WTC11 (cell line): ENCODE data around the gene NAGS. TPM values are rescaled to one million over a fixed set of nuclear protein-coding genes. Genes with fewer than 3 reads are reported as not detected.
A peak's percentile ranks its signal among the peaks of the same experiment; 100 is the strongest.

ENCODE experiments used
- ATAC-seq: fragments of 200-7000 bp; cut with Tn5 transposase; 2 replicates; pipeline ENCODE4 v1.10.0; 2021; ENCODE audit warnings: mild to moderate bottlenecking, moderate library complexity
- CTCF ChIA-PET: fragments of 300-600 bp; sonication (Branson Sonifier 250); formaldehyde crosslinking; loops from one replicate; lab custom pipeline; 2021; ENCODE audit warnings: antibody characterized with exemption; lab: Charles Lee
- POLR2A ChIA-PET: fragments of 350-600 bp; sonication (Branson Sonifier 250); formaldehyde crosslinking; loops from one replicate; lab custom pipeline; 2021; ENCODE audit warnings: antibody characterized with exemption; lab: Charles Lee
- DNase-seq: peaks from one replicate; pipeline ENCODE4 v3.0.0; 2021; ENCODE audit warnings: low spot score
- H3K27ac Mint-ChIP-seq: 2 replicates; pipeline ENCODE4 v1.8.0; 2021; ENCODE audit warnings: mixed read lengths
- H3K27me3 Mint-ChIP-seq: 2 replicates; pipeline ENCODE4 v1.8.0; 2021; ENCODE audit warnings: low read depth, mild to moderate bottlenecking, moderate library complexity, mixed read lengths
- H3K36me3 Mint-ChIP-seq: 2 replicates; pipeline ENCODE4 v1.8.0; 2021; ENCODE audit warnings: mixed read lengths
- H3K4me1 Mint-ChIP-seq: 2 replicates; pipeline ENCODE4 v1.8.0; 2022; ENCODE audit warnings: mixed read lengths
- H3K4me3 Mint-ChIP-seq: 2 replicates; pipeline ENCODE4 v1.8.0; 2021; ENCODE audit warnings: mild to moderate bottlenecking, moderate library complexity, mixed read lengths
- H3K9me3 Mint-ChIP-seq: 2 replicates; pipeline ENCODE4 v1.8.0; 2021; ENCODE audit warnings: mixed read lengths
- CBFB ChIP-seq: sonication (generic); formaldehyde crosslinking; IDR thresholded peaks from 2 replicates; pipeline ENCODE4 v1.8.1; 2022; ENCODE audit warnings: mild to moderate bottlenecking, low read depth, missing genetic modification reagents
- FOXP1 ChIP-seq: sonication (generic); formaldehyde crosslinking; IDR thresholded peaks from 2 replicates; pipeline ENCODE4 v1.8.0; 2022; ENCODE audit warnings: missing genetic modification reagents, mild to moderate bottlenecking, moderate library complexity, borderline replicate concordance
- JAZF1 ChIP-seq: fragments of 250-450 bp; sonication (Bioruptor Pico); IDR thresholded peaks from 2 replicates; pipeline ENCODE4 v1.9.0; 2021; ENCODE audit warnings: moderate library complexity, mild to moderate bottlenecking, inconsistent platforms
- MXD4 ChIP-seq: fragments of 250-450 bp; sonication (Bioruptor Pico); IDR thresholded peaks from 2 replicates; pipeline ENCODE4 v1.8.0; 2021; ENCODE audit warnings: mild to moderate bottlenecking, moderate library complexity, borderline replicate concordance
- NFATC4 ChIP-seq: fragments of 250-450 bp; sonication (Bioruptor Pico); IDR thresholded peaks from 2 replicates; pipeline ENCODE4 v1.9.0; 2021; ENCODE audit warnings: mild to moderate bottlenecking
- NFE2L1 ChIP-seq: sonication (generic); formaldehyde crosslinking; IDR thresholded peaks from 2 replicates; pipeline ENCODE4 v1.8.1; 2023; ENCODE audit warnings: missing genetic modification reagents
- NR1H2 ChIP-seq: sonication (generic); formaldehyde crosslinking; IDR thresholded peaks from 2 replicates; pipeline ENCODE4 v1.9.0; 2021; ENCODE audit warnings: mild to moderate bottlenecking, moderate library complexity, missing genetic modification reagents
- SMAD3 ChIP-seq: sonication (generic); formaldehyde crosslinking; IDR thresholded peaks from 2 replicates; pipeline ENCODE4 v1.8.0; 2022; ENCODE audit warnings: missing genetic modification reagents, mild to moderate bottlenecking, borderline replicate concordance
- SP1 ChIP-seq: sonication (generic); formaldehyde crosslinking; conservative IDR thresholded peaks from 2 replicates; pipeline ENCODE4 v1.8.1; 2022; ENCODE audit warnings: missing genetic modification reagents
- ZNF232 ChIP-seq: sonication (generic); formaldehyde crosslinking; IDR thresholded peaks from 2 replicates; pipeline ENCODE4 v1.8.0; 2022; ENCODE audit warnings: mild to moderate bottlenecking, missing genetic modification reagents
- ZNF263 ChIP-seq: sonication (generic); formaldehyde crosslinking; IDR thresholded peaks from 2 replicates; pipeline ENCODE4 v1.8.1; 2022; ENCODE audit warnings: low read depth, mild to moderate bottlenecking, moderate library complexity, missing genetic modification reagents
- total RNA-seq: library from RNA; stranded (reverse); gene quantifications from 3 replicates; pipeline ENCODE4 v1.2.3, GENCODE V29; 2021
- TF ChIP-seq, protein P1 (sequence below): sonication (generic); formaldehyde crosslinking; IDR thresholded peaks from 2 replicates; pipeline ENCODE4 v1.8.1; 2023; ENCODE audit warnings: mild to moderate bottlenecking, moderate library complexity, missing genetic modification reagents
- TF ChIP-seq, protein P2 (sequence below): sonication (generic); formaldehyde crosslinking; IDR thresholded peaks from 2 replicates; pipeline ENCODE4 v1.8.0; 2022; ENCODE audit warnings: mild to moderate bottlenecking, missing genetic modification reagents
- TF ChIP-seq, protein P3 (sequence below): sonication (generic); formaldehyde crosslinking; IDR thresholded peaks from 2 replicates; pipeline ENCODE4 v1.8.0; 2022; ENCODE audit warnings: missing genetic modification reagents
- TF ChIP-seq, protein P4 (sequence below): fragments of 250-450 bp; sonication (Bioruptor Pico); conservative IDR thresholded peaks from 2 replicates; pipeline ENCODE4 v1.9.0; 2021; ENCODE audit warnings: mild to moderate bottlenecking
- TF ChIP-seq, protein P5 (sequence below): fragments of 250-450 bp; sonication (Bioruptor Pico); IDR thresholded peaks from 2 replicates; pipeline ENCODE4 v1.8.0; 2021; ENCODE audit warnings: mild to moderate bottlenecking
- TF ChIP-seq, protein P6 (sequence below): fragments of 200-600 bp; IDR thresholded peaks from 2 replicates; pipeline ENCODE4 v1.8.0; 2022; ENCODE audit warnings: antibody characterized with exemption
- TF ChIP-seq, protein P7 (sequence below): sonication (generic); formaldehyde crosslinking; IDR thresholded peaks from 2 replicates; pipeline ENCODE4 v1.8.1; 2022; ENCODE audit warnings: mild to moderate bottlenecking, moderate library complexity, missing genetic modification reagents
- TF ChIP-seq, protein P8 (sequence below): sonication (generic); formaldehyde crosslinking; IDR thresholded peaks from 2 replicates; pipeline ENCODE4 v1.8.1; 2022; ENCODE audit warnings: low read depth, mild to moderate bottlenecking, moderate library complexity, missing genetic modification reagents, borderline replicate concordance

The NAGS gene
- total RNA-seq, 1 experiment from 2014 or later: 8.6 TPM

DNA sequence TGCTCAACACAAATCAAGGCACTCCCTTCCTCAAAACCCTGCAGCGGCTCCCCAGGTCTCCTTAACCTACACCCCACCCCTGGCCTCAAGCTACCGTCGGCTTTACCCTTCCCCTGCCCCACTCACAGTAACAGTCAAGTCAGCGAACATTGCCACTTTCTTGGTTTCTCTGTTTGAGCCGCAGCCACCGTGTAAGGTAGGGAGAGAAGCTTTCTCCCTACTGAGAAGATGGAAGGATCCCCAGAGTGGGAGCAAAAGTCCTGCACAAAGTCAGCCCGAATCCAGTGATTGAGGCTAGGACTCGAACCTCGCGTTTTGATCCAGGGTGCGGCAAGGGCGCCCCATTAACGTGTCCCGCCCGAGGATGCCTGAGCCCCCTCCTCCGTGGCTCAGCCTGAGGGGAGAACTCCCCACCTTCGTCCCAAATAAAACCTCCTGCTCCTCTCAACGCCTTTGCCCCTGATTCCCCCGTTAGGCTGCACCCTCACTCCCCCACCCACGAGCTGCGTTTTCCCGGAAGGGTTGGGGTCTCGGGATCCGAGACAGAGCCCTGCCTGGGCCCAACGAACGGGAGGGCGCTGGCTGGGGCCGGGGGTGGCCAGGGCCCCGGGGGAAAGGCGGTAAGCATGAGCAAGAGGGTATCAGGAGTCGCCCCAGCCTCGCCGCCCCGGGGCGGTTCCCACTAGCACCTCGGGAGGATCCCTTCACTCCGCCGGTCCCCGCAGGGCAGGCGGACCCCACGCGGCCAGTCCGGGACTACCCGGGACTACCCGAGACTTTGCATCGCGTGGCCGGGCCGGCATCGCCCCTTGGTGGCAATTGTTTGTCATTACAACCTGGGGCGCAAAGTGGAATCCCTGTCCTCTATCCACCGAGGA, 9.9 kb upstream of the NAGS start:
- H3K27ac Mint-ChIP-seq: no peak overlapping the region
- H3K4me1 Mint-ChIP-seq: peaks cover 8% of the 10 kb centered on the region
- ATAC-seq (peak; percentile 86), DNase-seq (peak; percentile 85)
- TF ChIP-seq NFATC4 (CRISPR knock-in tag): no peak
- peak; percentile 62; the same call in 1 of the 2 replicates for TF ChIP-seq CBFB (CRISPR knock-in tag)
- TF ChIP-seq NR1H2 (CRISPR knock-in tag): no peak
- TF ChIP-seq NFE2L1 (CRISPR knock-in tag): no peak
- TF ChIP-seq, protein P1, sequence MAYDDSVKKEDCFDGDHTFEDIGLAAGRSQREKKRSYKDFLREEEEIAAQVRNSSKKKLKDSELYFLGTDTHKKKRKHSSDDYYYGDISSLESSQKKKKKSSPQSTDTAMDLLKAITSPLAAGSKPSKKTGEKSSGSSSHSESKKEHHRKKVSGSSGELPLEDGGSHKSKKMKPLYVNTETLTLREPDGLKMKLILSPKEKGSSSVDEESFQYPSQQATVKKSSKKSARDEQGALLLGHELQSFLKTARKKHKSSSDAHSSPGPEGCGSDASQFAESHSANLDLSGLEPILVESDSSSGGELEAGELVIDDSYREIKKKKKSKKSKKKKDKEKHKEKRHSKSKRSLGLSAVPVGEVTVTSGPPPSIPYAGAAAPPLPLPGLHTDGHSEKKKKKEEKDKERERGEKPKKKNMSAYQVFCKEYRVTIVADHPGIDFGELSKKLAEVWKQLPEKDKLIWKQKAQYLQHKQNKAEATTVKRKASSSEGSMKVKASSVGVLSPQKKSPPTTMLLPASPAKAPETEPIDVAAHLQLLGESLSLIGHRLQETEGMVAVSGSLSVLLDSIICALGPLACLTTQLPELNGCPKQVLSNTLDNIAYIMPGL (CRISPR knock-in tag): peak; percentile 76
- TF ChIP-seq, protein P2, sequence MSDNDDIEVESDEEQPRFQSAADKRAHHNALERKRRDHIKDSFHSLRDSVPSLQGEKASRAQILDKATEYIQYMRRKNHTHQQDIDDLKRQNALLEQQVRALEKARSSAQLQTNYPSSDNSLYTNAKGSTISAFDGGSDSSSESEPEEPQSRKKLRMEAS (CRISPR knock-in tag): peak; percentile 53; the same call in 1 of the 2 replicates
- TF ChIP-seq, protein P3, sequence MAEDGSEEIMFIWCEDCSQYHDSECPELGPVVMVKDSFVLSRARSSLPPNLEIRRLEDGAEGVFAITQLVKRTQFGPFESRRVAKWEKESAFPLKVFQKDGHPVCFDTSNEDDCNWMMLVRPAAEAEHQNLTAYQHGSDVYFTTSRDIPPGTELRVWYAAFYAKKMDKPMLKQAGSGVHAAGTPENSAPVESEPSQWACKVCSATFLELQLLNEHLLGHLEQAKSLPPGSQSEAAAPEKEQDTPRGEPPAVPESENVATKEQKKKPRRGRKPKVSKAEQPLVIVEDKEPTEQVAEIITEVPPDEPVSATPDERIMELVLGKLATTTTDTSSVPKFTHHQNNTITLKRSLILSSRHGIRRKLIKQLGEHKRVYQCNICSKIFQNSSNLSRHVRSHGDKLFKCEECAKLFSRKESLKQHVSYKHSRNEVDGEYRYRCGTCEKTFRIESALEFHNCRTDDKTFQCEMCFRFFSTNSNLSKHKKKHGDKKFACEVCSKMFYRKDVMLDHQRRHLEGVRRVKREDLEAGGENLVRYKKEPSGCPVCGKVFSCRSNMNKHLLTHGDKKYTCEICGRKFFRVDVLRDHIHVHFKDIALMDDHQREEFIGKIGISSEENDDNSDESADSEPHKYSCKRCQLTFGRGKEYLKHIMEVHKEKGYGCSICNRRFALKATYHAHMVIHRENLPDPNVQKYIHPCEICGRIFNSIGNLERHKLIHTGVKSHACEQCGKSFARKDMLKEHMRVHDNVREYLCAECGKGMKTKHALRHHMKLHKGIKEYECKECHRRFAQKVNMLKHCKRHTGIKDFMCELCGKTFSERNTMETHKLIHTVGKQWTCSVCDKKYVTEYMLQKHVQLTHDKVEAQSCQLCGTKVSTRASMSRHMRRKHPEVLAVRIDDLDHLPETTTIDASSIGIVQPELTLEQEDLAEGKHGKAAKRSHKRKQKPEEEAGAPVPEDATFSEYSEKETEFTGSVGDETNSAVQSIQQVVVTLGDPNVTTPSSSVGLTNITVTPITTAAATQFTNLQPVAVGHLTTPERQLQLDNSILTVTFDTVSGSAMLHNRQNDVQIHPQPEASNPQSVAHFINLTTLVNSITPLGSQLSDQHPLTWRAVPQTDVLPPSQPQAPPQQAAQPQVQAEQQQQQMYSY (CRISPR knock-in tag): no peak
- TF ChIP-seq, protein P4, sequence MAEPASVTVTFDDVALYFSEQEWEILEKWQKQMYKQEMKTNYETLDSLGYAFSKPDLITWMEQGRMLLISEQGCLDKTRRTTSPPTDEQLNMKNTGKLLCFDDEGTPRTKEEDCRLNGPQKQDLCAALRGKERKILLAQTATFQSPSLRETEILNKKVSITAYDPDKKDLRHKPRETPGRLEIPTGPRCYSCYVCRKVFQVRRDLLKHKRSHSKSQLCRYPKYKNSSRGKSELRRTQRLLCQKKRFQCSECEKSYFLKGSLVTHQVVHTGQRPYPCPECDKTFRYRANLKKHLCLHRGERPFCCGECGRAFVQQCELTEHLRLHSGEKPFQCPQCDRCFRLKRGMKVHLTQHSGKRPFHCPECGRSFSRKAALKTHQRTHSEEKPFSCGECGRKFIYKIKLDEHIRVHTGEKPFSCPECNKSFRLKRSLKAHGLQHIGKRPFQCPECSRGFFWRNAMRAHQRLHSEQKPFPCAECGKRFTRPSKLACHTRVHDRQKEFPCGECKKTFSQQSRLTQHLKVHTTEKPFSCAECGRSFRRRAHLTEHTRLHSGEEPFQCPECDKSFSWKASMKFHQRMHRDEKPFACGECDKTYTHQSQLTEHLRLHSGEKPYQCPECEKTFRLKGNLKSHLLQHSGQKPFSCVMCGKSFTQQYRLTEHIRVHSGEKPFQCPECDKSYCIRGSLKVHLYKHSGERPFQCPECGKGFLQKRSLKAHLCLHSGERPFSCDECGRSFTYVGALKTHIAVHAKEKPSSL: no peak
- TF ChIP-seq, protein P5, sequence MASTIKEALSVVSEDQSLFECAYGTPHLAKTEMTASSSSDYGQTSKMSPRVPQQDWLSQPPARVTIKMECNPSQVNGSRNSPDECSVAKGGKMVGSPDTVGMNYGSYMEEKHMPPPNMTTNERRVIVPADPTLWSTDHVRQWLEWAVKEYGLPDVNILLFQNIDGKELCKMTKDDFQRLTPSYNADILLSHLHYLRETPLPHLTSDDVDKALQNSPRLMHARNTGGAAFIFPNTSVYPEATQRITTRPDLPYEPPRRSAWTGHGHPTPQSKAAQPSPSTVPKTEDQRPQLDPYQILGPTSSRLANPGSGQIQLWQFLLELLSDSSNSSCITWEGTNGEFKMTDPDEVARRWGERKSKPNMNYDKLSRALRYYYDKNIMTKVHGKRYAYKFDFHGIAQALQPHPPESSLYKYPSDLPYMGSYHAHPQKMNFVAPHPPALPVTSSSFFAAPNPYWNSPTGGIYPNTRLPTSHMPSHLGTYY: no peak
- TF ChIP-seq JAZF1: no peak
- no peak for TF ChIP-seq ZNF232 (CRISPR knock-in tag)
- TF ChIP-seq ZNF263 (CRISPR knock-in tag): no peak
- 0 out of 2 replicates have a peak, but pooled peaks have one; percentile 27 for TF ChIP-seq SP1
- TF ChIP-seq, protein P6, sequence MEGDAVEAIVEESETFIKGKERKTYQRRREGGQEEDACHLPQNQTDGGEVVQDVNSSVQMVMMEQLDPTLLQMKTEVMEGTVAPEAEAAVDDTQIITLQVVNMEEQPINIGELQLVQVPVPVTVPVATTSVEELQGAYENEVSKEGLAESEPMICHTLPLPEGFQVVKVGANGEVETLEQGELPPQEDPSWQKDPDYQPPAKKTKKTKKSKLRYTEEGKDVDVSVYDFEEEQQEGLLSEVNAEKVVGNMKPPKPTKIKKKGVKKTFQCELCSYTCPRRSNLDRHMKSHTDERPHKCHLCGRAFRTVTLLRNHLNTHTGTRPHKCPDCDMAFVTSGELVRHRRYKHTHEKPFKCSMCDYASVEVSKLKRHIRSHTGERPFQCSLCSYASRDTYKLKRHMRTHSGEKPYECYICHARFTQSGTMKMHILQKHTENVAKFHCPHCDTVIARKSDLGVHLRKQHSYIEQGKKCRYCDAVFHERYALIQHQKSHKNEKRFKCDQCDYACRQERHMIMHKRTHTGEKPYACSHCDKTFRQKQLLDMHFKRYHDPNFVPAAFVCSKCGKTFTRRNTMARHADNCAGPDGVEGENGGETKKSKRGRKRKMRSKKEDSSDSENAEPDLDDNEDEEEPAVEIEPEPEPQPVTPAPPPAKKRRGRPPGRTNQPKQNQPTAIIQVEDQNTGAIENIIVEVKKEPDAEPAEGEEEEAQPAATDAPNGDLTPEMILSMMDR: peak; percentile 92
- TF ChIP-seq FOXP1: no peak
- TF ChIP-seq SMAD3 (CRISPR knock-in tag): no peak
- TF ChIP-seq, protein P7, sequence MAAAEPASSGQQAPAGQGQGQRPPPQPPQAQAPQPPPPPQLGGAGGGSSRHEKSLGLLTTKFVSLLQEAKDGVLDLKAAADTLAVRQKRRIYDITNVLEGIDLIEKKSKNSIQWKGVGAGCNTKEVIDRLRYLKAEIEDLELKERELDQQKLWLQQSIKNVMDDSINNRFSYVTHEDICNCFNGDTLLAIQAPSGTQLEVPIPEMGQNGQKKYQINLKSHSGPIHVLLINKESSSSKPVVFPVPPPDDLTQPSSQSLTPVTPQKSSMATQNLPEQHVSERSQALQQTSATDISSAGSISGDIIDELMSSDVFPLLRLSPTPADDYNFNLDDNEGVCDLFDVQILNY (CRISPR knock-in tag): no peak
- no peak for TF ChIP-seq MXD4 (CRISPR knock-in tag)
- TF ChIP-seq, protein P8, sequence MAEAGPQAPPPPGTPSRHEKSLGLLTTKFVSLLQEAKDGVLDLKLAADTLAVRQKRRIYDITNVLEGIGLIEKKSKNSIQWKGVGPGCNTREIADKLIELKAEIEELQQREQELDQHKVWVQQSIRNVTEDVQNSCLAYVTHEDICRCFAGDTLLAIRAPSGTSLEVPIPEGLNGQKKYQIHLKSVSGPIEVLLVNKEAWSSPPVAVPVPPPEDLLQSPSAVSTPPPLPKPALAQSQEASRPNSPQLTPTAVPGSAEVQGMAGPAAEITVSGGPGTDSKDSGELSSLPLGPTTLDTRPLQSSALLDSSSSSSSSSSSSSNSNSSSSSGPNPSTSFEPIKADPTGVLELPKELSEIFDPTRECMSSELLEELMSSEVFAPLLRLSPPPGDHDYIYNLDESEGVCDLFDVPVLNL (CRISPR knock-in tag): no peak
- POLR2A ChIA-PET: interaction anchor here (0.7 to 1.4 kb wide), 2 partner anchors 11 to 12 kb away, joined by 3 to 4 read pairs; no protein-coding TSS in a partner anchor
- peaks cover 13% of the 10 kb centered on the region; the same call in 1 of the 2 replicates for H3K27me3 Mint-ChIP-seq
- H3K4me3 Mint-ChIP-seq: peak overlapping the region; percentile 59
- H3K36me3 Mint-ChIP-seq: no peaks in the 10 kb centered on the region
- CTCF ChIA-PET: interaction anchor here (0.6 to 7.5 kb wide), 19 partner anchors 10 to 174 kb away, joined by 3 to 118 read pairs (median 5); partner anchors contain the start of gene NAGS
- no peaks in the 10 kb centered on the region for H3K9me3 Mint-ChIP-seq
